Large intestine (tissue), 3 donors: ENCODE data around the gene TCF4. TPM values are rescaled to one million over a fixed set of nuclear protein-coding genes. Genes with fewer than 3 reads are reported as not detected.

Source experiments
- DNase-seq, 2 donors: peaks; one replicate each; pipeline versions ENCODE4 v3.0.0 to v3.0.0-alpha.2; 2013
- H3K27ac ChIP-seq: one replicate; pipeline ENCODE4 v1.5.1; 2013; ENCODE audit warnings: low read length
- H3K27me3 ChIP-seq: 2 replicates; pipeline ENCODE4 v1.6.1; 2013; ENCODE audit warnings: low read length; ENCODE audit not compliant: control insufficient read depth, insufficient read depth
- H3K36me3 ChIP-seq: 2 replicates; pipeline ENCODE4 v1.6.1; 2013; ENCODE audit warnings: low read length; ENCODE audit not compliant: control insufficient read depth, insufficient read depth
- H3K4me1 ChIP-seq: one replicate; pipeline ENCODE4 v1.6.1; 2013; ENCODE audit warnings: low read length; ENCODE audit not compliant: control insufficient read depth, insufficient read depth
- H3K4me3 ChIP-seq: one replicate; pipeline ENCODE4 v1.5.1; 2013; ENCODE audit warnings: low read length
- H3K9me3 ChIP-seq: one replicate; pipeline ENCODE4 v1.6.1; 2013; ENCODE audit warnings: mild to moderate bottlenecking, low read depth, low read length, moderate library complexity; ENCODE audit not compliant: control insufficient read depth
- WGBS: methylation state at CpG from one replicate; pipeline ENCODE4 v1.1.5; 2013; ENCODE audit warnings: low lambda C conversion rate; ENCODE audit not compliant: insufficient coverage; 5-methylcytosine and 5-hydroxymethylcytosine counted together
- polyA plus RNA-seq: library from polyadenylated mRNA; unstranded; fragments of 120-200 nt; gene quantifications from one replicate; pipeline ENCODE4 v1.2.1, GENCODE V29; 2013

TCF4 gene
- polyA plus RNA-seq, 1 donor: 42.5 TPM

GRCh38 chr18:55462652-55463051 lies 125.3 kb downstream of the TCF4 start:
- no peaks in the 10 kb centered on the region for H3K36me3 ChIP-seq
- H3K27me3 ChIP-seq: no peaks in the 10 kb centered on the region
- H3K9me3 ChIP-seq: no peaks in the 10 kb centered on the region
- WGBS: no CpG with 5 or more reads among the region's 1 CpG
- H3K4me1 ChIP-seq: no peaks in the 10 kb centered on the region
- H3K27ac ChIP-seq: no peak overlapping the region
- no peak for DNase-seq
- H3K4me3 ChIP-seq: no peak overlapping the region

DNA sequence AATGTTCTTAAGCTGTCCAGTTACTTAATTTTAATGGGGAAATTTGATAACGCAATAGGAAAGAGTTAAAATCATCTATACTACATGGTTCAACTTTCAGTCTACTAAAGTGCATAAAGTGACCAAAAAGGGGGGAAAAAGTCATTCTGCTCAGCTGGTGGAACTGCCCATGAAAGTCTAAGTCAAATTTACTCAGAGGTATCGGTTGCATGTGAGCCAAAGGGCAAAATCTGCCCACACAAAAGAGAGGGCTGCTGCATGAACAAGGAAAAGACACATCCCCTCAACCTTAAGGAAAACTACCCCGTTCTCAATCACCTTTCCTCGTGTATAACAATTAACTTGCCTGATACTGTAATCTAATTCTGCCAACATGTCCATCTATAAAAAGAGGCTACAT lies 126.1 kb downstream of the TCF4 start:
- no peak for DNase-seq
- WGBS: 87% methylated on average over 3 of the region's 4 CpGs
- H3K27ac ChIP-seq: no peak overlapping the region
- H3K9me3 ChIP-seq: no peaks in the 10 kb centered on the region
- no peaks in the 10 kb centered on the region for H3K4me1 ChIP-seq
- H3K4me3 ChIP-seq: no peak overlapping the region
- no peaks in the 10 kb centered on the region for H3K36me3 ChIP-seq
- no peaks in the 10 kb centered on the region for H3K27me3 ChIP-seq

GRCh38 chr18:55458456-55459203 lies 129.4 kb downstream of the TCF4 start:
- WGBS: 90% methylated on average over 2 of the region's 12 CpGs
- Histone ChIP-seq H3K36me3 (no peaks in the 10 kb centered on the region), H3K4me1 (no peaks in the 10 kb centered on the region), H3K9me3 (no peaks in the 10 kb centered on the region), H3K4me3 (no peak overlapping the region), H3K27ac (no peak overlapping the region), H3K27me3 (no peaks in the 10 kb centered on the region)
- no peak for DNase-seq

DNA sequence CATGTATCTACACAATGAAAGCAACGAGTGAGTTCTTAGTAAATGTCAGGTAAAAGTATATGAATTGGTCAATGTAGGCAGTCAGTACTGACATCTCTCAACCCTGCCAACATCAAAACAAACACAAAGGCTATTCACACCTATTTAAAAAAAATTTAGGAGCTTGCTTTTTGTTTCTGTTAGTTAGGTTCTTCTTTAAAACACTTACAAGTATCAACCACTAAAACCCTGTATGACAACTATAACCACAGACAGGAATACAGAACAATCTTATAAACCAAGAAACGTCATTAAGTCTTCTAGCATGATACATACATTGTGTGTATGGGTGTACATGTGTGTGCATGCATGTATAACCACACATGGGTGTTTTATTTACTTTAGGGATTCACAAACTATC lies 131.0 kb downstream of the TCF4 start:
- Histone ChIP-seq H3K36me3 (no peaks in the 10 kb centered on the region), H3K4me3 (no peak overlapping the region), H3K27ac (no peak overlapping the region), H3K4me1 (no peaks in the 10 kb centered on the region), H3K9me3 (no peaks in the 10 kb centered on the region), H3K27me3 (no peaks in the 10 kb centered on the region)
- no peak for DNase-seq
- 90% methylated on average over 2 of the region's 2 CpGs for WGBS

- Histone ChIP-seq H3K36me3 (no peaks in the 10 kb centered on the region), H3K27me3 (no peaks in the 10 kb centered on the region), H3K9me3 (no peaks in the 10 kb centered on the region), H3K4me3 (no peak overlapping the region), H3K27ac (no peak overlapping the region), H3K4me1 (no peaks in the 10 kb centered on the region)
- no CpG with 5 or more reads among the region's 5 CpGs for WGBS
- no peak for DNase-seq
These were observed 132.1 kb downstream of the TCF4 start for GRCh38 chr18:55455938-55456337.

- WGBS: 89% methylated on average over 1 of the region's 1 CpG
- Histone ChIP-seq H3K9me3 (no peaks in the 10 kb centered on the region), H3K4me3 (no peak overlapping the region), H3K27me3 (no peaks in the 10 kb centered on the region), H3K27ac (no peak overlapping the region), H3K36me3 (no peaks in the 10 kb centered on the region), H3K4me1 (no peaks in the 10 kb centered on the region)
- DNase-seq: no peak
These were observed 134.8 kb downstream of the TCF4 start for GRCh38 chr18:55453186-55453585.

DNA sequence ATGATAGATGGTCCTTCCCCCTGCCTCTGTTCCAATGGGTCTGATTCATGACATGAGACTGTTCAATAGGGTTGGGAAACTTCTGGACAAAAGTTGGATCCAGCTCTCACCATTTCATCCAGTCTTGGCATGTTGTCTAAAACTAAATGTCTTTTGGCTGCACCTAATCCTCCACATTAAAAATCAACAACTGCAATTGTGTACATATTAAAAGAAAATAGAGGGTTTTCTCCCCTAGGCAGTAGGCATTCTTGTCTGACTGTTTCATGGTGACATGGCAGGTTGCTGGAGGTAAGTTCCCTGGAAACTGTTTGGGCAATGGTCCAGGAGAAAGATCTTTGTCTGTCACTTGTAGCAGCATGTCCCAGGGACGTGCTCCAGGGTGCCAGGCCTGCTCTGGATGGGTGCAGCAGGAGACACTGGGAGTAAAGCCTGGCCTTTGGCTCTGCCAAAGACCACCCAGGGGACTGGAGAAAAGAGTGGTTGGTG lies 135.8 kb downstream of the TCF4 start:
- Histone ChIP-seq H3K9me3 (no peaks in the 10 kb centered on the region), H3K4me1 (no peaks in the 10 kb centered on the region), H3K36me3 (no peaks in the 10 kb centered on the region), H3K4me3 (no peak overlapping the region), H3K27ac (no peak overlapping the region), H3K27me3 (no peaks in the 10 kb centered on the region)
- no peak for DNase-seq
- WGBS: no CpG with 5 or more reads among the region's 1 CpG

- H3K9me3 ChIP-seq: no peaks in the 10 kb centered on the region
- no peak overlapping the region for H3K27ac ChIP-seq
- 78% methylated on average over 5 of the region's 8 CpGs for WGBS
- H3K4me3 ChIP-seq: no peak overlapping the region
- no peaks in the 10 kb centered on the region for H3K27me3 ChIP-seq
- H3K4me1 ChIP-seq: no peaks in the 10 kb centered on the region
- H3K36me3 ChIP-seq: no peaks in the 10 kb centered on the region
- no peak for DNase-seq
These were observed 138.4 kb downstream of the TCF4 start for GRCh38 chr18:55449412-55450140.

DNA sequence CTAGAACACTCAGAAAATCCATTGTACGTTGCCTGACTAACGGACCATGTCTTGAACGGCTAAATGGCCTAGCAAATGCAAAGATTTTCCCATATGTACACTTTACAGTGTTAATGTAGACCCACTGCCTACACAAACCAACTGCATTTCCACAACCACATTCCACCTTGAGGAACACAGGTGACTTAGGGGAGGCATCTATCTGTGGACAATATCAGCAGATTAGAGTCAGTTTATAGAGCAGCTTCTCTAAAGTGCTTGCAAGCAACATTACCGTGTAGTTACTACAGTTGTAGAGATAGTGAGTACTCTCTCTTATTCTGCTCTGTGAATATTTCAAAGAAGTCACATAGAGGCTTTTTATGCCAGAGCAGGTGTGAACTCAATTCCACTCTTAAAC lies 139.6 kb downstream of the TCF4 start:
- no peak for DNase-seq
- no peak overlapping the region for H3K27ac ChIP-seq
- no peak overlapping the region for H3K4me3 ChIP-seq
- no peaks in the 10 kb centered on the region for H3K9me3 ChIP-seq
- 90% methylated on average over 2 of the region's 4 CpGs for WGBS
- H3K4me1 ChIP-seq: no peaks in the 10 kb centered on the region
- H3K27me3 ChIP-seq: no peaks in the 10 kb centered on the region
- no peaks in the 10 kb centered on the region for H3K36me3 ChIP-seq

DNA sequence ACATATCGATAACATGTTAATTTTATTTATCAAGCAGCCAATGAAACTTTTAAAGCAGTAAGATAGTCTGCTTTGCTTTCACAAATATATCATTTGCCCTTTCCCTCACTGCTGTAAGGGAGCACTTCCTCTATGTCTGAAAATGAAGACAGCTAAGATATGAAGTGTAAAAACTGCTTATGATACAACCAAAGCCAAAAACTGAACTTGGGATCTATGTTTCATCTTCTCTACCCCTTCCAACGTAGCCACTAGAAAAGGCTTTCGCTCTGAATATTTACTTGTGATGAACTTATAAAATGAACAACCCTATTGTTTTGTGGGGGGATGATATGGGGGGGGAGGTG lies 140.3 kb downstream of the TCF4 start:
- WGBS: no CpG with 5 or more reads among the region's 3 CpGs
- Histone ChIP-seq H3K4me1 (no peaks in the 10 kb centered on the region), H3K27ac (no peak overlapping the region), H3K4me3 (no peak overlapping the region), H3K27me3 (no peaks in the 10 kb centered on the region), H3K36me3 (no peaks in the 10 kb centered on the region), H3K9me3 (no peaks in the 10 kb centered on the region)
- no peak for DNase-seq
